ENCODE results near the gene MRPS34.

- TF ChIP-seq FOS (IDR thresholded peaks at IDR 0.05; ENCODE audit: borderline replicate concordance, extremely low read depth, insufficient read length) (no peak), NFYA (IDR thresholded peaks at IDR 0.05; ENCODE audit: borderline replicate concordance, low read depth, low read length) (no peak), CBX3 (IDR thresholded peaks at IDR 0.05; ENCODE audit: borderline replicate concordance, low read depth) (no peak), CEBPB (IDR thresholded peaks at IDR 0.05; ENCODE audit: borderline replicate concordance in 1 of 2, low read depth in 2 of 2, low read length in 2 of 2) (no peak), CTCF (IDR thresholded peaks at IDR 0.05 in 2 of 3, conservative IDR thresholded peaks at IDR 0.05 in 1 of 3; ENCODE audit: control insufficient read depth in 2 of 3, extremely low read depth in 1 of 3, insufficient read depth in 1 of 3, low read depth in 3 of 3, low read length in 3 of 3) (peak; percentile 65 to 77 (median 77))
These were observed 49.3 kb downstream of the MRPS34 start for GRCh38 chr16:1723450-1724147.

All from GM12878 (cell line).